GM12878 (cell line): ENCODE results near the gene PTBP1. TPM values are rescaled to one million over a fixed set of nuclear protein-coding genes. Genes with fewer than 3 reads are reported as not detected.

Experiments used
- ATAC-seq: fragments of 200-7000 bp; cut with Tn5 transposase; 3 replicates; pipeline ENCODE4 v1.9.1; 2020; ENCODE audit warnings: mild to moderate bottlenecking, moderate library complexity
- BruUV-seq: library from RNA; stranded (reverse); fragments of 400-500 nt; replicated peaks from 2 replicates; lab custom pipeline; 2021; lab: Mats Ljungman, UMichigan
- CTCF ChIA-PET: fragments of 300-600 bp; sonication (Branson Sonifier 250); formaldehyde crosslinking; extraction: SDS; loops from one replicate; lab custom pipeline; 2021; ENCODE audit warnings: inconsistent platforms; lab: Yijun Ruan, JAX
- POLR2A ChIA-PET: fragments of 350-600 bp; formaldehyde crosslinking; extraction: SDS; loops from one replicate; lab custom pipeline; 2021; ENCODE audit warnings: inconsistent platforms; lab: Charles Lee
- RAD21 ChIA-PET: fragments of 300-600 bp; sonication (Branson Sonifier 250); formaldehyde crosslinking; loops from one replicate; lab custom pipeline; 2023; ENCODE audit warnings: antibody characterized with exemption; ENCODE audit not compliant: unreplicated experiment; lab: Charles Lee
- SMC1A ChIA-PET: fragments of 300-600 bp; sonication (Branson Sonifier 250); formaldehyde crosslinking; loops from one replicate; lab custom pipeline; 2023; ENCODE audit not compliant: unreplicated experiment, uncharacterized antibody; lab: Charles Lee
- DNase-seq: peaks from one replicate; pipeline ENCODE4 v3.0.0-alpha.2; 2011; ENCODE audit warnings: low read depth, low spot score
- FAIRE-seq: peaks from 3 replicates; lab custom pipeline; 2011; peaks lifted over from hg19 to GRCh38; lab: Jason Lieb, UNC
- H2AFZ ChIP-seq: 2 replicates; pipeline ENCODE4 v1.6.0; 2011; ENCODE audit warnings: low read depth, low read length, control low read depth; ENCODE audit not compliant: control insufficient read depth
- H3K27ac ChIP-seq: 2 replicates; pipeline ENCODE4 v1.5.1; 2011; ENCODE audit warnings: control low read depth; ENCODE audit not compliant: control insufficient read depth, insufficient read depth
- H3K27me3 ChIP-seq, 2 experiments: replicated peaks in 1 of 2; 2 replicates each; pipeline versions ENCODE4 v1.6.0 to v1.6.1; 2011; ENCODE audit warnings: low read length in 1 of 2; ENCODE audit not compliant: control insufficient read depth in 2 of 2, insufficient read depth in 2 of 2
- H3K36me3 ChIP-seq, 2 experiments: 2 replicates each; pipeline ENCODE4 v1.5.1; 2011; ENCODE audit warnings: low read length in 1 of 2; ENCODE audit not compliant: control insufficient read depth in 2 of 2, insufficient read depth in 2 of 2
- H3K4me1 ChIP-seq: 2 replicates; pipeline ENCODE4 v1.6.1; 2011; ENCODE audit warnings: mild to moderate bottlenecking, low read length, moderate library complexity, mixed read lengths; ENCODE audit not compliant: control insufficient read depth, insufficient read depth
- H3K4me2 ChIP-seq: 2 replicates; pipeline ENCODE4 v1.6.0; 2011; ENCODE audit warnings: control low read depth; ENCODE audit not compliant: control insufficient read depth, insufficient read depth
- H3K4me3 ChIP-seq: fragments of 200-600 bp; sonication (generic); 2 replicates; pipeline ENCODE4 v1.5.1; 2016
- H3K79me2 ChIP-seq: 2 replicates; pipeline ENCODE4 v1.6.0; 2011; ENCODE audit warnings: low read length; ENCODE audit not compliant: control insufficient read depth, insufficient read depth
- H3K9ac ChIP-seq: 2 replicates; pipeline ENCODE4 v1.8.0; 2011; ENCODE audit warnings: low read length, control low read depth, mixed read lengths; ENCODE audit not compliant: control insufficient read depth, insufficient read depth
- H3K9me3 ChIP-seq: replicated peaks from 3 replicates; pipeline ENCODE4 v1.5.1; 2011; ENCODE audit warnings: mild to moderate bottlenecking, low read length; ENCODE audit not compliant: control insufficient read depth, insufficient read depth
- H4K20me1 ChIP-seq: 2 replicates; pipeline ENCODE4 v1.6.0; 2011; ENCODE audit not compliant: control insufficient read depth, insufficient read depth
- BCLAF1 ChIP-seq: fragments of 450-650 bp; IDR thresholded peaks from 2 replicates; pipeline ENCODE4 v1.6.1; 2017; ENCODE audit warnings: antibody characterized with exemption, mild to moderate bottlenecking, moderate library complexity
- CHD4 ChIP-seq: fragments of 200-600 bp; sonication (generic); IDR thresholded peaks from 2 replicates; pipeline ENCODE4 v1.6.1; 2016; ENCODE audit warnings: mild to moderate bottlenecking
- CREB1 ChIP-seq: IDR thresholded peaks from 2 replicates; pipeline ENCODE4 v1.6.1; 2012; ENCODE audit warnings: low read depth, mild to moderate bottlenecking, inconsistent platforms
- HCFC1 ChIP-seq: fragments of 150-350 bp; IDR thresholded peaks from 2 replicates; pipeline ENCODE4 v1.6.1; 2014; ENCODE audit warnings: low read length
- IKZF2 ChIP-seq, 2 experiments: fragments of 450-650 bp; IDR thresholded peaks; 2 replicates each; pipeline ENCODE4 v1.6.1; 2017; ENCODE audit warnings: mild to moderate bottlenecking in 2 of 2, moderate library complexity in 2 of 2
- JUNB ChIP-seq: IDR thresholded peaks from 2 replicates; pipeline ENCODE4 v1.6.1; 2016; ENCODE audit warnings: antibody characterized with exemption, mild to moderate bottlenecking
- JUND ChIP-seq: IDR thresholded peaks from 2 replicates; pipeline ENCODE4 v1.6.1; 2012; ENCODE audit warnings: low read depth, mild to moderate bottlenecking, low read length, improper control_type of control experiment, moderate library complexity
- NR2C1 ChIP-seq: fragments of 450-650 bp; IDR thresholded peaks from 2 replicates; pipeline ENCODE4 v1.6.1; 2017; ENCODE audit warnings: antibody characterized with exemption, mild to moderate bottlenecking, moderate library complexity
- PAX5 ChIP-seq: IDR thresholded peaks from 2 replicates; pipeline ENCODE4 v1.6.1; 2011; ENCODE audit warnings: low read depth, low read length, borderline replicate concordance
- SPI1 ChIP-seq: IDR thresholded peaks from 2 replicates; pipeline ENCODE4 v1.6.1; 2011; ENCODE audit warnings: low read depth, mild to moderate bottlenecking, low read length, moderate library complexity, borderline replicate concordance; ENCODE audit not compliant: insufficient read depth
- TBL1XR1 ChIP-seq: IDR thresholded peaks from 2 replicates; pipeline ENCODE4 v1.6.1; 2012; ENCODE audit warnings: low read depth, low read length, improper control_type of control experiment
- ZNF217 ChIP-seq: fragments of 450-650 bp; IDR thresholded peaks from 2 replicates; pipeline ENCODE4 v1.6.1; 2017; ENCODE audit warnings: antibody characterized with exemption, mild to moderate bottlenecking
- WGBS: methylation state at CpG from one replicate; pipeline ENCODE4 v1.1.6; 2016; ENCODE audit warnings: low lambda C conversion rate; ENCODE audit not compliant: insufficient replicate concordance, insufficient coverage; ENCODE audit errors: missing lambda C conversion rate; 5-methylcytosine and 5-hydroxymethylcytosine counted together
- in situ Hi-C: fragments of 300-500 bp; cut with MboI; formaldehyde crosslinking; loops from 9 replicates; pipeline ENCODE4 v1.14.3; 2018; ENCODE audit warnings: mixed read lengths
- intact Hi-C: fragments of 100-400 bp; cut with micrococcal nuclease; formaldehyde crosslinking; loops from one replicate; pipeline ENCODE4 v1.14.2; 2022; ENCODE audit not compliant: unreplicated experiment
- polyA plus RNA-seq, 11 experiments: library from polyadenylated mRNA; depleted of rRNA in 4 of 11; unstranded in 6 of 11; stranded (reverse) in 5 of 11; fragments of >200 nt; fragmentation: Nextera tagmentation in 4 of 11; fragmentation: Illumina TruSeq in 1 of 11; extraction: Ambion mirVana in 4 of 11; extraction: Trizol in 1 of 11; gene quantifications; 1 replicate in 1 of 11; 2 replicates in 10 of 11; pipeline versions ENCODE4 v1.2.1 to v1.2.3, GENCODE V29; 2011 to 2016; ENCODE audit warnings: inconsistent platforms in 2 of 11, missing spikeins in 2 of 11, low read depth in 1 of 11
- total RNA-seq, 4 experiments: library from RNA; depleted of rRNA in 3 of 4; stranded (reverse); fragments of >200 nt in 3 of 4; fragmentation: Illumina TruSeq in 1 of 4; extraction: Trizol in 1 of 4; gene quantifications; 2 replicates each; pipeline versions ENCODE4 v1.2.1 to v1.2.3, GENCODE V29; 2013 to 2021

Gene PTBP1
- total and polyA plus RNA-seq, 10 of the 15 experiments (the other 5 are each of a cell fraction or from before 2014, with no cell fraction given): 13.1 to 532 (median 217) TPM

- H2AFZ ChIP-seq: no peak overlapping the region
- TF ChIP-seq NR2C1: no peak
- TF ChIP-seq PAX5: no peak
- TF ChIP-seq JUNB: no peak
- no peak for TF ChIP-seq SPI1
- no peak for TF ChIP-seq JUND
- TF ChIP-seq HCFC1: no peak
- no peak for TF ChIP-seq ZNF217
- TF ChIP-seq TBL1XR1: no peak
- no peak for TF ChIP-seq IKZF2 (IDR thresholded peaks at IDR 0.05)
- no peak for TF ChIP-seq CREB1
- TF ChIP-seq BCLAF1: no peak
- TF ChIP-seq CHD4: no peak
- no peaks in the 10 kb centered on the region for H3K4me1 ChIP-seq
- H4K20me1 ChIP-seq: no peaks in the 10 kb centered on the region
- H3K36me3 ChIP-seq: no peaks in the 10 kb centered on the region
- SMC1A ChIA-PET: interaction anchor here (0.6 to 0.9 kb wide), 2 partner anchors 11 to 130 kb away, joined by 3 read pairs; partner anchors contain the start of gene WDR18
- no peak for FAIRE-seq
- CTCF ChIA-PET: interaction anchor here (2.2 kb wide), 1 partner anchor 9 kb away, joined by 8 read pairs; no protein-coding TSS in a partner anchor
- intact Hi-C loops (no loop called here), in situ Hi-C loops (no loop called here)
- no peak for DNase-seq
- WGBS: 41% methylated on average over 6 of the region's 6 CpGs
- POLR2A ChIA-PET: no interaction called here
- no TSS peak for BruUV-seq
- H3K27me3 ChIP-seq: no peaks in the 10 kb centered on the region
- no peak overlapping the region for H3K4me3 ChIP-seq
- no peak overlapping the region for H3K9ac ChIP-seq
- ATAC-seq: no peak
- no peaks in the 10 kb centered on the region for H3K79me2 ChIP-seq
- no peak overlapping the region for H3K4me2 ChIP-seq
- H3K9me3 ChIP-seq: no peaks in the 10 kb centered on the region
- RAD21 ChIA-PET: interaction anchor here (0.7 kb wide), 1 partner anchor 74 kb away, joined by 3 read pairs; no protein-coding TSS in a partner anchor
- H3K27ac ChIP-seq: no peak overlapping the region
These were observed 57.3 kb downstream of the PTBP1 start for GRCh38 chr19:854549-854948.
